Motor neuron (in vitro differentiated cells): Measurements from ENCODE around the gene FKBP5. TPM values are rescaled to one million over a fixed set of nuclear protein-coding genes. Genes with fewer than 3 reads are reported as not detected.

Experiments
- ATAC-seq, 8 experiments: fragments of 200-7000 bp; cut with Tn5 transposase; replicated peaks in 6 of 8; 2 replicates each; pipeline ENCODE4 v1.8.0; 2021; ENCODE audit warnings: mild to moderate bottlenecking in 8 of 8, moderate library complexity in 8 of 8
- H3K27ac ChIP-seq, 2 donors: fragments of 250-450 bp; sonication (Bioruptor Pico); 2 replicates each; pipeline ENCODE4 v1.9.0; 2021; ENCODE audit warnings: antibody characterized with exemption in 2 of 2, mild to moderate bottlenecking in 2 of 2, moderate library complexity in 1 of 2
- H3K4me1 ChIP-seq, 2 donors: fragments of 250-450 bp; sonication (Bioruptor Pico); replicated peaks in 1 of 2; 2 replicates each; pipeline ENCODE4 v1.6.1; 2021; ENCODE audit warnings: antibody characterized with exemption in 2 of 2, mild to moderate bottlenecking in 2 of 2, moderate library complexity in 1 of 2
- H3K4me3 ChIP-seq, 5 donors: fragments of 250-450 bp; sonication (Bioruptor Pico); 2 replicates each; pipeline ENCODE4 v1.9.0; 2021; ENCODE audit warnings: antibody characterized with exemption in 5 of 5, mild to moderate bottlenecking in 5 of 5, moderate library complexity in 4 of 5
- WGBS, 10 experiments: fragments of 450-650 bp; shearing (Covaris generic); methylation state at CpG; one replicate each; pipeline ENCODE4 v1.0.0; 2022; 5-methylcytosine and 5-hydroxymethylcytosine counted together
- in situ Hi-C, 9 experiments: fragments of 400-800 bp; cut with MboI; loops; one replicate each; pipeline ENCODE4 v1.15.0; 2021; ENCODE audit warnings: low sequenced_read_pairs in 9 of 9, low pct_unique_long_range_greater_than_20kb in 2 of 9; ENCODE audit not compliant: unreplicated experiment in 9 of 9
- total RNA-seq, 8 experiments: library from RNA; unstranded; fragments of 300-600 nt; gene quantifications; 2 replicates each; pipeline versions ENCODE4 v1.2.3 to v1.2.4, GENCODE V29; 2022

The FKBP5 gene
- total RNA-seq, 8 experiments from 2014 or later, result 5.6 to 23.5 (median 10.9) TPM

DNA sequence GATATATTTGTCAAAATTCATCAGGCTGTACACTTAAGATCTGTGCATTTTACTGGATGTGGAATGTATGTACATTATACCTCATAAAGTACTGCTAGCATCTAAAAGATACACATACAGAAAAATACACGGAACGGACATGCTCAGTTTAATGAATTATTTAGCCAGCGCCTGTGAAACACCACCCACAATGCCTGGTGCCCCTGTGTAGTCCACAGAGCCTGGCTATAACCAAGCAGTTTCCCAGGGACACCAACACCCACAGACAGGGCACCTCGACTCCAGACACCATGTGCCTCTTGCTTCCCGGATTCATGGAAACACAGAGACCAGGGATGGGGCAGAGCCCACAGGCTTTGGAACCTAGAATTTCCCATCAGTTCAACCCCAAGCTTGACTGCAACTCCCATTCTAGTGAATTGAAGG lies 30.7 kb upstream of the FKBP5 start:
- peak in 6 of 8 experiments; percentile 2 to 45 (median 4) for ATAC-seq
- 0 to 84% (median 60%) methylated on average over 1 to 5 of the region's 5 CpGs; no CpG with 5 or more reads in 4 of the 10 experiments for WGBS, 10 experiments
- peak overlapping the region; percentile 83 to 91 for H3K27ac ChIP-seq
- H3K4me1 ChIP-seq, result peaks cover 33 to 35% of the 10 kb centered on the region in 2 donors
- H3K4me3 ChIP-seq, result peak overlapping the region in 3 of 5 donors; percentile 13 to 30 (median 25)
- in situ Hi-C loops, result no loop called here

- peak overlapping the region in 1 of 2 donors; percentile 91 for H3K27ac ChIP-seq
- no peak overlapping the region for H3K4me3 ChIP-seq
- ATAC-seq, result peak in 4 of 8 experiments; percentile 7 to 49 (median 28)
- peaks cover 33 to 35% of the 10 kb centered on the region in 2 donors for H3K4me1 ChIP-seq
- WGBS, 10 experiments, result 60 to 100% (median 86%) methylated on average over 1 to 2 of the region's 2 CpGs; no CpG with 5 or more reads in 3 of the 10 experiments
- in situ Hi-C loops, result no loop called here
These were observed 30.2 kb upstream of the FKBP5 start for GRCh38 chr6:35718911-35719381.

DNA sequence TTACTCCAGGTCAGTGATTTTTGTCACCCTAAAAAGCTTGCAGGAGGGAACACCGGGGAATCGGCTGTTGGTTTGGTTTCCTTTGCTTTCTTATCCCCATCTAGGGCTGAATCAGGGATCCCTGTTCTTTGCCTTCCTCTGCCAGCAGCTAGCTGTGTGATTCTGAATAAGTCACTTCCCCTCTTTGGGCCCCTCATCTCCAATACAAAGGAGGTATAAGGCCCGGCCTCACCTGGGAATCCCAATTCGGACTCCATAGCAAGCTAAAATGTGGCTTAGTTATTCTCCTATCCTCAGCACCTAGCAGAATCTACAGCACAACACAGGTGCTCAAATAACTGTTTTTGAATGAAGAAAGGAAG lies 29.6 kb upstream of the FKBP5 start:
- WGBS, 10 experiments, result 14 to 83% (median 46%) methylated on average over 1 to 3 of the region's 4 CpGs; no CpG with 5 or more reads in 4 of the 10 experiments
- no peak for ATAC-seq
- H3K4me3 ChIP-seq, result no peak overlapping the region

GRCh38 chr6:35717449-35718374 lies 29.0 kb upstream of the FKBP5 start:
- WGBS, 10 experiments, result 0 to 100% (median 55%) methylated on average over 1 to 12 of the region's 19 CpGs; no CpG with 5 or more reads in 2 of the 10 experiments
- Histone ChIP-seq H3K4me3 (no peak overlapping the region), H3K27ac (no peak overlapping the region), H3K4me1 (peaks cover 33 to 35% of the 10 kb centered on the region in 2 donors)
- ATAC-seq, result no peak
- in situ Hi-C loops, result no loop called here

More for the DNA sequence above, 29.6 kb upstream of the FKBP5 start:
- H3K4me1 ChIP-seq, result peaks cover 33 to 35% of the 10 kb centered on the region in 2 donors
- in situ Hi-C loops, result no loop called here
- H3K27ac ChIP-seq, result peak overlapping the region in 1 of 2 donors; percentile 91

- in situ Hi-C loops, result no loop called here
These were observed 28.1 kb upstream of the FKBP5 start for GRCh38 chr6:35716798-35717197.

DNA sequence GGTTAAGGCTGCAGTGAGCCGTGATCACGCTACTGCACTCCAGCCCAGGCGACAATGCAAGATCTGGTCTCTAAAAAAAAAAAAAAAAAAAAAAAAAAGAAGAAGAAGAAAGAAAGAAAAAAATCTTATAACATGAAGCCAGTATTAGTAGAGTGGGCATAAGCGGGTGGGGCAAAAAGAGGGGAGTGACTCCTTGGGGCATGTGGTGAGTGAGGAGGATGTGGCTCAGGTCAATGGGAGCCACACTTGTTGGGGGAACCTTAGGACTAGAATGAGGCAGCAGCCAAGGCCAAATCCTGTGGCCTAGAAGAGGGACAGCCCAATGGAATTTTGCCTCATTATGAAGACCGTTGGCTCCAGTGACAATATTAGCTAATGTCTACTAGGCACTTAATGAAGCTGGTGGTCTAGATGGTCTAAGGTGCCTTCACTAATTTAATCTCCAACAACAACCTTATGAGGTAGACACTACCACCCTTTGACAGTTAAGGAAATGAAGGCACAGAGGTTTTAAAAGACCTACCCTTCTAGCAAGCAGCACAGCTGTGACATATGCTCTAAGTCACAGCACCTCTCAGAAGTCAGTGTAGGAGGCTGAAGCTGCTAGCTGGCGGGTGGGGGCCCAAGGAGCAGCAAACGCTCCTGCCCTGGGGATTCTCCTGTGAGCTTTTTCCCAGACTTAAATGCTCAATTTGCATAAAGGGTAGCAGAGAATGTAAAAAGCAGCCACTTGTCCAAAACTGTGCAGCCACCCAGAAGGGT lies 24.5 kb upstream of the FKBP5 start:
- peak in 3 of 8 experiments; percentile 34 to 62 (median 46) for ATAC-seq
- WGBS, 10 experiments, result 47 to 95% (median 72%) methylated on average over 2 to 4 of the region's 7 CpGs; no CpG with 5 or more reads in 3 of the 10 experiments
- Histone ChIP-seq H3K4me1 (peaks cover 4 to 7% of the 10 kb centered on the region in 2 donors), H3K27ac (no peak overlapping the region), H3K4me3 (no peak overlapping the region)
- in situ Hi-C loops, result no loop called here

More at GRCh38 chr6:35716798-35717197, 28.1 kb upstream of the FKBP5 start:
- WGBS, 10 experiments, result 80 to 100% methylated on average over 1 of the region's 2 CpGs; no CpG with 5 or more reads in 8 of the 10 experiments
- no peak overlapping the region for H3K4me3 ChIP-seq
- peak in 1 of 8 experiments; percentile 1 for ATAC-seq
- H3K27ac ChIP-seq, result no peak overlapping the region
- peaks cover 33 to 35% of the 10 kb centered on the region in 2 donors for H3K4me1 ChIP-seq

DNA sequence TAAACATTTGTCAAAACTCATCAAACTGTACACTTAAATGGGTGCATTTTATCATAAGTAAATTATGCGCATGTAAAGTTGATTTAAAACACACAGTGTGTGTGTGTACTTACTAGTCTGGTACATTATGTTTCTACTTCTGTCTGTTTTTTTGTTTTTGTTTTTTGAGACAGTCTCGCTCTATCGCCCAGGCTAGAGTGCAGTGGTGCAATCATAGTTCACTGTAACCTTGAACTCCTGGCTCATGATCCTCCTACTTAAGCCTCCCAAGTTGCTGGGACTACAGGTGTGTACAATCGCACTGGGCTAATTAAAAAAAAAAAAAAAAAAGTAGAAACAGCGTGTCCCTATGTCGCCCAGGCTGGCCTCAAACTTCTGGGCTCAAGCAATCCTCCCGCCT lies 23.0 kb upstream of the FKBP5 start:
- no peak overlapping the region for H3K4me3 ChIP-seq
- in situ Hi-C loops, result no loop called here
- WGBS, 10 experiments, result 43 to 100% (median 93%) methylated on average over 1 to 6 of the region's 7 CpGs
- no peaks in the 10 kb centered on the region for H3K4me1 ChIP-seq
- ATAC-seq, result no peak
- H3K27ac ChIP-seq, result no peak overlapping the region

DNA sequence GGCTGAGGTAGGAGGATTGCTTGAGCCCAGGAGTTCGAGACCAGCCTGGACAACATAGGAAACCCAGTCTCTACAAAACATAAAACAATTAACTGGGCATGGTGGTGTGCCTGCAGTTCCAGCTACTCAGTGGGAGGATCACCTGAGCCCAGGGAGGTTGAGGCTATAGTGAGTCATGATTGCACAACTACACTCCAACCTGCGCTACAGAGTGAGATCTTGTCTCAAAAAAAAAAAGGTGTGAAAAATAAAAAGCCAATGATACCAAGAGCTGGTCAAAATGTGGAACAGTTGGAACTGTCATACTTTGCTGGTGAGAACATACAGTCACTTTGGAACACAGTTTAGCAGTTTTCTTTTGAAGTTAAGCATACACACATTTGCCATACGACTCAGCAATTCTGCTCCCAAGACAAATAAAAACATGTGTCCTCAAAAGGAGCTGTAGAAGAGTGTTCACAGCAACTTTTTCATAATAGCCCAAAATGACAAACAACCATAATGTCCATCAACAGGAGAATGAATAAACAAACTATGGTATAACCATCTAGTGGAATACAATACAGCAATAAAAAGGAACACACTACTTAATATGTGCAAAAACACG lies 21.6 kb upstream of the FKBP5 start:
- 43 to 100% (median 83%) methylated on average over 1 to 4 of the region's 4 CpGs; no CpG with 5 or more reads in 1 of the 10 experiments for WGBS, 10 experiments
- no peak overlapping the region for H3K27ac ChIP-seq
- H3K4me3 ChIP-seq, result no peak overlapping the region
- no peaks in the 10 kb centered on the region for H3K4me1 ChIP-seq
- in situ Hi-C loops, result no loop called here
- no peak for ATAC-seq

DNA sequence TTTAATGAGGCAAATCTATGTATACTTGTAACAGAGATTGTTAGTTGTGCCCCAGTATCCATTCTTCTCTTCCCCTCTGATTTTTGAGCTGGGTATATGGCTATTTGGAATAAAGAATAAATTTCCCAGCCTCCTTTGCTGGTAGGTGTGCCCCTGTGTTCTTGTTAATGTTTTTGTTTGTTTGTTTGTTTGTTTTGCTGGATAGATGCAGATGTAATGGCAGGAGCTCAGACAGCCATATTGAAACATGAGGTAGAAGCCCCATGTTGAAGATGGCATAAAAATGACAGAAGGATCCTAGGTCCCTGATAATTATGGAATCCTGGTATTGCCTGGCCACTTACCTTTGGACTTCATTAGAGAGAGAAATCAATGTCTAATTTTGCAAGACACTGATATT lies 19.9 kb upstream of the FKBP5 start:
- ATAC-seq, result no peak

DNA sequence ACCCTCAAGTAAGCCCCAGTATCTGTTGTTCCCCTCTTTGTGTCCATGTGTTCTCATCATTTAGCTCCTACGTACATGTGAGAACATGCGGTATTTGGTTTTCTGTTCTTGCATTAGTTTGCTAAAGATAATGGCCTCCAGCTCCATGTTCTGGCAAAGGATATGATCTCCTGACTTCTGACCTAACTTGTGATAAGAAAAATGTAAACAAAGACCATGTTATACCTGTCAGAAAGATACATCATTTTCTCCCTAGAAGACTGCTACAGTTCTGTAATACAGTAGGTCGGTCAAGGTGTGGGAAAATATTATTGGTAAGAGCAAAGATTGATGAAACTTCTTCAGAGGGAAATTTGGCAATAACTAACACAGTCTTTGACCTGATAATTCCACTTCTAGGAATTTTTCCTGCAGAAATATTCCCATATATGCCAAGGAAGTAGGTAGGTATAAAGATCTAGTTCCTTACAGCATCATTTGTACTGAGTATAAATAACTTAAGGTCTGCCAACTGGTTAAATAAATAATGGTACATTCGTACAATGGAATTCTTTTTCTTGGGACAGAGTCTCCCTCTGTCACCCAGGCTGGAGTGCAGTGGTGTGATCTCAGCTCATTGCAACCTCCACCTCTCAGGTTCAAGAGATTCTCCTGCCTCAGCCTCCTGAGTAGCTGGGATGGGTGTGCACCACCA lies 19.1 kb upstream of the FKBP5 start:
- H3K27ac ChIP-seq, result no peak overlapping the region
- ATAC-seq, result no peak
- in situ Hi-C loops, result no loop called here
- H3K4me3 ChIP-seq, result no peak overlapping the region
- 47 to 100% (median 87%) methylated on average over 1 to 4 of the region's 4 CpGs for WGBS, 10 experiments
- H3K4me1 ChIP-seq, result no peaks in the 10 kb centered on the region

More for the DNA sequence above, 19.9 kb upstream of the FKBP5 start:
- no peak overlapping the region for H3K27ac ChIP-seq
- H3K4me3 ChIP-seq, result no peak overlapping the region
- in situ Hi-C loops, result no loop called here
- H3K4me1 ChIP-seq, result no peaks in the 10 kb centered on the region

DNA sequence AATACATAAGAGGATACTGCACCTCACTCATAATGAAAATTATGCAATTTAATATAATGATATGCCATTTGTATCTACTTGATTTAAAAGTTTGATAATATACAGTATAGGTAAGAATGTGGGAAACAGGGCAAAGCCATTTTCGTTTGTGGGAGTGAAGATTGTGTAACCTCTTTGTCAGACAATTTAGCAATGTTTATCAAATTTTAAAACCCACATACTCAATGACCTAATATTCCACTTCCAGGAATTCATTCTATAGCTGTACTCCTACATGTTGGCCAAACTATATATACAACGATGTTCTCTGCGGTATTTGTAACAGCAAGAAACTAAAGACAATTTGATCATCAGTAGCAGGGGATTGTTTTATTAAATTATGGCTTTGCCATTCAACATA lies 17.8 kb upstream of the FKBP5 start:
- WGBS, 10 experiments, result 30 to 100% (median 76%) methylated on average over 1 to 3 of the region's 3 CpGs
- no peak for ATAC-seq
- in situ Hi-C loops, result no loop called here

DNA sequence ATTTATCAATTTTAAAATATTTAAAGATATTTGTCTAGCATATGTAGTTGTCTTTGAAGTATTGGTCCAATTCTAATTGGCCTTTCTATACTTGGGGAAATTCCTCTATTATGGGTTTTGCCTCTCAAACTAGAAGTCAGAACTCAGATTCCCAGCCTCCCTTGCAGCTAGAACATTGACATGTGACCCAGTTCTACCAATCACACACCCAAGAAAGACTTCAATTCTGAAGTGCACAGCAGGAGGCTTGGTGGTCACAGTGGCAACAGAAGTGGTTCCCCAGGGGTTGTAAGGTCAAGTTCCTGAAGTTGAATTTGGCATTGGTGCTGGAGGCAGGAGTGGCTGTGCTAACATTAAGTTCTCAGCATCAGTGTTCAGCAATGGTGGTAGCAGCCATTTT lies 14.8 kb upstream of the FKBP5 start:
- ATAC-seq, result no peak

More for the DNA sequence above, 17.8 kb upstream of the FKBP5 start:
- Histone ChIP-seq H3K4me1 (no peaks in the 10 kb centered on the region), H3K27ac (no peak overlapping the region), H3K4me3 (no peak overlapping the region)

More for the DNA sequence above, 14.8 kb upstream of the FKBP5 start:
- no peak overlapping the region for H3K27ac ChIP-seq
- in situ Hi-C loops, result no loop called here
- no peak overlapping the region for H3K4me3 ChIP-seq
- no peaks in the 10 kb centered on the region for H3K4me1 ChIP-seq
